ENCODE data around the gene PLXNA4. TPM values are rescaled to one million over a fixed set of nuclear protein-coding genes. Genes with fewer than 3 reads are reported as not detected.
A peak's percentile ranks its signal among the peaks of the same experiment; 100 is the strongest.

Gene PLXNA4
- total and polyA plus RNA-seq, 2 experiments from 2014 or later, result 0.32 TPM; not detected in 1

GRCh38 chr7:132122901-132123300 is 453.4 kb downstream of the PLXNA4 start:
- H3K4me2 ChIP-seq (ENCODE audit: unreplicated experiment), result no peak overlapping the region
- H2AFZ ChIP-seq, result no peak overlapping the region
- H3K9ac ChIP-seq, result no peak overlapping the region
- no peaks in the 10 kb centered on the region for H3K4me1 ChIP-seq (ENCODE audit: insufficient read depth)
- no peak overlapping the region for H3K27ac ChIP-seq
- in situ Hi-C loops (cut with MboI), result no loop called here
- no peaks in the 10 kb centered on the region for H3K9me3 ChIP-seq (ENCODE audit: low read depth)
- no peaks in the 10 kb centered on the region for H3K9me2 ChIP-seq (ENCODE audit: insufficient read depth)
- DNase-seq, result no peak
- no peaks in the 10 kb centered on the region for H3K36me3 ChIP-seq (ENCODE audit: low read depth)
- no peaks in the 10 kb centered on the region for H3F3A ChIP-seq (ENCODE audit: insufficient read depth)
- no peaks in the 10 kb centered on the region for H4K20me1 ChIP-seq (ENCODE audit: insufficient read depth)
- peaks cover 4% of the 10 kb centered on the region; the same call in 1 of the 2 replicates for H3K27me3 ChIP-seq (replicated peaks; ENCODE audit: insufficient read depth)
- no peak overlapping the region for H3K4me3 ChIP-seq
- WGBS, 2 experiments (ENCODE audit: low coverage in 1 of 2, low lambda C conversion rate in 2 of 2, missing lambda C conversion rate in 2 of 2), result 55 to 61% methylated on average over 6 of the region's 6 CpGs
- TF ChIP-seq EZH2 (IDR thresholded peaks at IDR 0.05; ENCODE audit: insufficient read depth, poor library complexity, severe bottlenecking), result no peak
- TF ChIP-seq EZH2phosphoT487 (IDR thresholded peaks at IDR 0.05; ENCODE audit: insufficient read depth, low read depth), result no peak
- H3K79me2 ChIP-seq (ENCODE audit: insufficient read depth), result no peaks in the 10 kb centered on the region

GRCh38 chr7:132121987-132122386 is 454.3 kb downstream of the PLXNA4 start:
- peaks cover 8% of the 10 kb centered on the region for H3K4me1 ChIP-seq (ENCODE audit: insufficient read depth)
- no peak overlapping the region for H3K9ac ChIP-seq
- no peak for DNase-seq
- H3K79me2 ChIP-seq (ENCODE audit: insufficient read depth), result no peaks in the 10 kb centered on the region
- H3K27me3 ChIP-seq (replicated peaks; ENCODE audit: insufficient read depth), result peaks cover 4% of the 10 kb centered on the region; the same call in 1 of the 2 replicates
- no peaks in the 10 kb centered on the region for H3K9me3 ChIP-seq (ENCODE audit: low read depth)
- no peaks in the 10 kb centered on the region for H4K20me1 ChIP-seq (ENCODE audit: insufficient read depth)
- no peaks in the 10 kb centered on the region for H3K9me2 ChIP-seq (ENCODE audit: insufficient read depth)
- TF ChIP-seq EZH2phosphoT487 (IDR thresholded peaks at IDR 0.05; ENCODE audit: insufficient read depth, low read depth) (no peak), EZH2 (IDR thresholded peaks at IDR 0.05; ENCODE audit: insufficient read depth, poor library complexity, severe bottlenecking) (no peak)
- peaks cover 3% of the 10 kb centered on the region for H3F3A ChIP-seq (ENCODE audit: insufficient read depth)
- WGBS, 2 experiments (ENCODE audit: low coverage in 1 of 2, low lambda C conversion rate in 2 of 2, missing lambda C conversion rate in 2 of 2), result 50 to 58% methylated on average over 6 of the region's 6 CpGs
- in situ Hi-C loops (cut with MboI), result no loop called here
- no peak overlapping the region for H3K4me3 ChIP-seq
- no peaks in the 10 kb centered on the region for H3K36me3 ChIP-seq (ENCODE audit: low read depth)
- H2AFZ ChIP-seq, result no peak overlapping the region
- no peak overlapping the region for H3K27ac ChIP-seq
- no peak overlapping the region for H3K4me2 ChIP-seq (ENCODE audit: unreplicated experiment)

- Histone ChIP-seq H3K4me3 (no peak overlapping the region), H3K9me2 (ENCODE audit: insufficient read depth) (no peaks in the 10 kb centered on the region), H3K4me1 (ENCODE audit: insufficient read depth) (peaks cover 20% of the 10 kb centered on the region), H2AFZ (no peak overlapping the region), H3K4me2 (ENCODE audit: unreplicated experiment) (no peak overlapping the region), H3K9me3 (ENCODE audit: low read depth) (no peaks in the 10 kb centered on the region), H3F3A (ENCODE audit: insufficient read depth) (peaks cover 17% of the 10 kb centered on the region), H3K36me3 (ENCODE audit: low read depth) (no peaks in the 10 kb centered on the region), H4K20me1 (ENCODE audit: insufficient read depth) (no peaks in the 10 kb centered on the region), H3K27me3 (replicated peaks; ENCODE audit: insufficient read depth) (peaks cover under 1% of the 10 kb centered on the region; the same call in 1 of the 2 replicates), H3K79me2 (ENCODE audit: insufficient read depth) (no peaks in the 10 kb centered on the region), H3K27ac (no peak overlapping the region), H3K9ac (no peak overlapping the region)
- in situ Hi-C loops (cut with MboI), result no loop called here
- TF ChIP-seq EZH2phosphoT487 (IDR thresholded peaks at IDR 0.05; ENCODE audit: insufficient read depth, low read depth), result no peak
- no peak for TF ChIP-seq EZH2 (IDR thresholded peaks at IDR 0.05; ENCODE audit: insufficient read depth, poor library complexity, severe bottlenecking)
- DNase-seq, result no peak
- WGBS, 2 experiments (ENCODE audit: low coverage in 1 of 2, low lambda C conversion rate in 2 of 2, missing lambda C conversion rate in 2 of 2), result 30 to 35% methylated on average over 1 of the region's 1 CpG
These were observed 457.6 kb downstream of the PLXNA4 start for GRCh38 chr7:132118641-132119040.

GRCh38 chr7:132117636-132118035 is 458.6 kb downstream of the PLXNA4 start:
- no peak for DNase-seq
- H4K20me1 ChIP-seq (ENCODE audit: insufficient read depth), result no peaks in the 10 kb centered on the region
- no peak overlapping the region for H3K4me2 ChIP-seq (ENCODE audit: unreplicated experiment)
- H3K4me1 ChIP-seq (ENCODE audit: insufficient read depth), result peaks cover 20% of the 10 kb centered on the region
- H3K27ac ChIP-seq, result no peak overlapping the region
- H2AFZ ChIP-seq, result no peak overlapping the region
- no peaks in the 10 kb centered on the region for H3K36me3 ChIP-seq (ENCODE audit: low read depth)
- H3K9me3 ChIP-seq (ENCODE audit: low read depth), result no peaks in the 10 kb centered on the region
- WGBS, 2 experiments (ENCODE audit: low coverage in 1 of 2, low lambda C conversion rate in 2 of 2, missing lambda C conversion rate in 2 of 2), result 51 to 58% methylated on average over 6 of the region's 6 CpGs
- H3K79me2 ChIP-seq (ENCODE audit: insufficient read depth), result no peaks in the 10 kb centered on the region
- in situ Hi-C loops (cut with MboI), result no loop called here
- H3K9me2 ChIP-seq (ENCODE audit: insufficient read depth), result no peaks in the 10 kb centered on the region
- H3K4me3 ChIP-seq, result no peak overlapping the region
- TF ChIP-seq EZH2 (IDR thresholded peaks at IDR 0.05; ENCODE audit: insufficient read depth, poor library complexity, severe bottlenecking) (no peak), EZH2phosphoT487 (IDR thresholded peaks at IDR 0.05; ENCODE audit: insufficient read depth, low read depth) (no peak)
- H3F3A ChIP-seq (ENCODE audit: insufficient read depth), result peaks cover 17% of the 10 kb centered on the region
- H3K9ac ChIP-seq, result no peak overlapping the region
- H3K27me3 ChIP-seq (replicated peaks; ENCODE audit: insufficient read depth), result no peaks in the 10 kb centered on the region

GRCh38 chr7:132117181-132117580 is 459.1 kb downstream of the PLXNA4 start:
- no peaks in the 10 kb centered on the region for H3K79me2 ChIP-seq (ENCODE audit: insufficient read depth)
- WGBS, 2 experiments (ENCODE audit: low coverage in 1 of 2, low lambda C conversion rate in 2 of 2, missing lambda C conversion rate in 2 of 2), result 39 to 49% methylated on average over 3 of the region's 3 CpGs
- H3F3A ChIP-seq (ENCODE audit: insufficient read depth), result peaks cover 17% of the 10 kb centered on the region
- TF ChIP-seq EZH2 (IDR thresholded peaks at IDR 0.05; ENCODE audit: insufficient read depth, poor library complexity, severe bottlenecking), result no peak
- TF ChIP-seq EZH2phosphoT487 (IDR thresholded peaks at IDR 0.05; ENCODE audit: insufficient read depth, low read depth), result no peak
- peak overlapping the region; percentile 18 for H3K4me2 ChIP-seq (ENCODE audit: unreplicated experiment)
- no peaks in the 10 kb centered on the region for H3K9me3 ChIP-seq (ENCODE audit: low read depth)
- peak overlapping the region; percentile 55 for H3K27ac ChIP-seq
- no peaks in the 10 kb centered on the region for H3K36me3 ChIP-seq (ENCODE audit: low read depth)
- H4K20me1 ChIP-seq (ENCODE audit: insufficient read depth), result no peaks in the 10 kb centered on the region
- no peaks in the 10 kb centered on the region for H3K9me2 ChIP-seq (ENCODE audit: insufficient read depth)
- peaks cover 20% of the 10 kb centered on the region for H3K4me1 ChIP-seq (ENCODE audit: insufficient read depth)
- in situ Hi-C loops (cut with MboI), result no loop called here
- peak; percentile 86 for DNase-seq
- H3K27me3 ChIP-seq (replicated peaks; ENCODE audit: insufficient read depth), result no peaks in the 10 kb centered on the region
- no peak overlapping the region for H2AFZ ChIP-seq
- H3K4me3 ChIP-seq, result no peak overlapping the region
- no peak overlapping the region for H3K9ac ChIP-seq

Measured in GM23248 (cell line).